Measurements from ENCODE around the gene PIK3AP1. TPM values are rescaled to one million over a fixed set of nuclear protein-coding genes. Genes with fewer than 3 reads are reported as not detected.

Gene PIK3AP1
- total and polyA plus RNA-seq, 7 experiments from 2014 or later = 0.46 to 68.1 (median 2.9) TPM

DNA sequence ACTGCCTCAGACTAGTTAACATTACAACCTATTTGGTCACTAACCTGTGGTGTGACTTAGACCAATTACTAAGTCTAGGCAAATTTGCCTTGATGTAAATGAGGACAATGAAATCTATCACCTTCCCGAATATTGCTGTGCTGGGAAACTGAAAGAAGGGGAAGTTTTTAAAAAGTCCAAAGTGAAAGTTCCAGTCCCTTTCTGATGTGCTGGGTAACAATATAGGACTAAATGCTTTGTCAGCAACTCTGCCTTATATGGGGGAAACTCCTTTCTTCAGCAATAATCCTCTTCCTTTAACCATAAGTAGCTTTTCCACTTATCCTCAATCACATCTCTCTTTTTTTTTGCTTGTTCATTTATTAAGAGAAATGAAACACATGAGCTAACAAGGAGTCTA lies 3.9 kb downstream of the PIK3AP1 start:
- DNase-seq = no peak
- Mint-ChIP-seq H3K27ac (peak overlapping the region in 1 of 9 donors; percentile 77), H3K27me3 (peaks cover 0 to 16% (median 0%) of the 10 kb centered on the region in 5 donors), H3K36me3 (no peaks in the 10 kb centered on the region), H3K9me3 (peaks cover 0 to 1% (median 0%) of the 10 kb centered on the region in 11 donors), H3K4me1 (peaks cover 10 to 30% (median 19%) of the 10 kb centered on the region in 7 donors), H3K4me3 (peak overlapping the region in 1 of 10 donors; percentile 14)
- no peaks in the 10 kb centered on the region for H3K36me3 ChIP-seq (ENCODE audit: control insufficient read depth in 2 of 3, insufficient read depth in 3 of 3, low read length in 3 of 3)
- ChIA-PET POLR2A (no interaction called here), CTCF (interaction anchor here (0.6 to 0.7 kb wide), 2 partner anchors 495 to 913 kb away, joined by 3 to 6 read pairs; no protein-coding TSS in a partner anchor)
- H3K27ac ChIP-seq (ENCODE audit: low read depth, low read length) = no peak overlapping the region
- intact Hi-C loops (cut with micrococcal nuclease) = no loop called here
- H3K9me3 ChIP-seq (ENCODE audit: control insufficient read depth in 2 of 3, low read length in 3 of 3) = no peaks in the 10 kb centered on the region
- ATAC-seq = no peak
- no peaks in the 10 kb centered on the region for H3K27me3 ChIP-seq (ENCODE audit: control insufficient read depth in 2 of 2, insufficient read depth in 2 of 2, low read length in 2 of 2)
- no peak overlapping the region for H3K4me3 ChIP-seq (ENCODE audit: low read length)
- peaks cover 5 to 17% of the 10 kb centered on the region in 2 donors for H3K4me1 ChIP-seq (ENCODE audit: control insufficient read depth in 2 of 2, insufficient read depth in 2 of 2, low read length in 2 of 2)

DNA sequence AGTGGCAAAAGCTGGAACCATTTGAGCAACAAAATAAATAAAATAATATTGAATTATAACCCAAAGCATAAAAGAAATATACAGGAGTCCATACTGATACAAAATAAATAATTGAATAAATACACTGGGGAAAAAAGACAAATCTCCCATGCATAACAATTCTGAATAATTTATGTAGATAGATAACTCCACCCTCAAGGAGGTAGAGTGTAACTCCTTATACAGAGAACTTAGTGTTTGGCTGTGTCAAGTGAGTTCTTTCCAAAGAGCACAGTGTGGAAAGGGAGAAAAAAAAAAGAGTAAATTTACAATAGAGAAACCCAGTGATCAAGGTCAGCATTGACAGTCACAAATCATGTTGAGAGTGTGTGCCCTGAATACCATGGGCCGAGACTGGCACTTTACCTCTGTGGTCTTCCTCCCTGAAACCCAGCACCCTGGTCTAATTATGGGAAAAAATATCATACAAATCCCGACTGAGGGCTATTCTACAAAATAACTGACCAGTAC lies 5.5 kb downstream of the PIK3AP1 start:
- Mint-ChIP-seq H3K4me3 (no peak overlapping the region), H3K9me3 (peaks cover 0 to 1% (median 0%) of the 10 kb centered on the region in 11 donors), H3K27ac (no peak overlapping the region), H3K27me3 (peaks cover 0 to 12% (median 0%) of the 10 kb centered on the region in 5 donors), H3K36me3 (no peaks in the 10 kb centered on the region), H3K4me1 (peaks cover 3 to 21% (median 9%) of the 10 kb centered on the region in 7 donors)
- ChIA-PET CTCF (no interaction called here), POLR2A (no interaction called here)
- Histone ChIP-seq H3K27me3 (ENCODE audit: control insufficient read depth in 2 of 2, insufficient read depth in 2 of 2, low read length in 2 of 2) (no peaks in the 10 kb centered on the region), H3K27ac (ENCODE audit: low read depth, low read length) (no peak overlapping the region), H3K9me3 (ENCODE audit: control insufficient read depth in 2 of 3, low read length in 3 of 3) (no peaks in the 10 kb centered on the region), H3K4me1 (ENCODE audit: control insufficient read depth in 2 of 2, insufficient read depth in 2 of 2, low read length in 2 of 2) (peaks cover 0 to 11% of the 10 kb centered on the region in 2 donors), H3K36me3 (ENCODE audit: control insufficient read depth in 2 of 3, insufficient read depth in 3 of 3, low read length in 3 of 3) (no peaks in the 10 kb centered on the region), H3K4me3 (ENCODE audit: low read length) (no peak overlapping the region)
- intact Hi-C loops (cut with micrococcal nuclease) = no loop called here
- no peak for ATAC-seq
- no peak for DNase-seq

GRCh38 chr10:96714031-96714590 lies 6.2 kb downstream of the PIK3AP1 start:
- intact Hi-C loops (cut with micrococcal nuclease) = no loop called here
- H3K9me3 ChIP-seq (ENCODE audit: control insufficient read depth in 2 of 3, low read length in 3 of 3) = no peaks in the 10 kb centered on the region
- H3K4me1 ChIP-seq (ENCODE audit: control insufficient read depth in 2 of 2, insufficient read depth in 2 of 2, low read length in 2 of 2) = peaks cover 0 to 6% of the 10 kb centered on the region in 2 donors
- H3K9me3 Mint-ChIP-seq = peaks cover 0 to 1% (median 0%) of the 10 kb centered on the region in 11 donors
- no peaks in the 10 kb centered on the region for H3K36me3 Mint-ChIP-seq
- H3K4me3 Mint-ChIP-seq = no peak overlapping the region
- H3K27me3 Mint-ChIP-seq = peaks cover 0 to 5% (median 0%) of the 10 kb centered on the region in 5 donors
- no peak overlapping the region for H3K27ac ChIP-seq (ENCODE audit: low read depth, low read length)
- peaks cover 0 to 17% (median 4%) of the 10 kb centered on the region in 7 donors for H3K4me1 Mint-ChIP-seq
- ChIA-PET CTCF (no interaction called here), POLR2A (interaction anchor here (0.6 kb wide), 1 partner anchor 122 kb away, joined by 3 read pairs; no protein-coding TSS in a partner anchor)
- no peak overlapping the region for H3K27ac Mint-ChIP-seq
- DNase-seq (no peak), ATAC-seq (no peak)
- no peaks in the 10 kb centered on the region for H3K36me3 ChIP-seq (ENCODE audit: control insufficient read depth in 2 of 3, insufficient read depth in 3 of 3, low read length in 3 of 3)
- H3K4me3 ChIP-seq (ENCODE audit: low read length) = no peak overlapping the region
- no peaks in the 10 kb centered on the region for H3K27me3 ChIP-seq (ENCODE audit: control insufficient read depth in 2 of 2, insufficient read depth in 2 of 2, low read length in 2 of 2)

DNA sequence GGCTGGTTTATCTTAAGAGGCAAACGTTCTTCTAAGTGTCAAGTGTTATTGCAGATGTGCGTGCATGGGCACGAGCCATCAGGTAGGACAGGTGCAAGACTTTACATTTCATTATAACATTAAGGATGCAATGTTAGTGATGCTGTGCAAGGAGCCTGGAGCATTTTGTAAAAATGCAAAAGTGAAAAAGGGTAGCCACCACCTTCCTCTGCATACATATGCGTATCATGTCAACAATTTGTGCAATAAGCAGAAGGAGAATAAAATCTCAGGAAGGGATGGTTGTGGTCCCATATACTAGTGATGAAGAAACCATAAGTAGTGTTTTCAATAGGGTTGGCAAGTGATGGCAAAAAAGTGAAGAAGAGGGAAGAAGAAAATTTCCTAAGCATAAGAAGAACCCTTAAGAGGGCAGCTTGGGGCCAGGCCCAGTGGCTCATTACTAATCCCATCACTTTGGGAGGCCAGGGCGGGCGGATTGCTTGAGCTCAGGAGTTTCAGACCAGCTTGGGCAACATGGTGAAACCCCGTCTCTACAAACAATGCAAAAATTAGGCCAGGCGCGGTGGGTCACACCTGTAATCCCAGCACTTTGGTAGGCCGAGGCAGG lies 7.5 kb downstream of the PIK3AP1 start:
- Histone ChIP-seq H3K4me3 (ENCODE audit: low read length) (no peak overlapping the region), H3K27ac (ENCODE audit: low read depth, low read length) (no peak overlapping the region), H3K9me3 (ENCODE audit: control insufficient read depth in 2 of 3, low read length in 3 of 3) (no peaks in the 10 kb centered on the region), H3K4me1 (ENCODE audit: control insufficient read depth in 2 of 2, insufficient read depth in 2 of 2, low read length in 2 of 2) (peaks cover 0 to 5% of the 10 kb centered on the region in 2 donors), H3K36me3 (ENCODE audit: control insufficient read depth in 2 of 3, insufficient read depth in 3 of 3, low read length in 3 of 3) (no peaks in the 10 kb centered on the region), H3K27me3 (ENCODE audit: control insufficient read depth in 2 of 2, insufficient read depth in 2 of 2, low read length in 2 of 2) (no peaks in the 10 kb centered on the region)
- H3K27me3 Mint-ChIP-seq = no peaks in the 10 kb centered on the region
- DNase-seq (no peak), ATAC-seq (no peak)
- CTCF ChIA-PET = no interaction called here
- H3K9me3 Mint-ChIP-seq = peaks cover 0 to 1% (median 0%) of the 10 kb centered on the region in 11 donors
- H3K4me1 Mint-ChIP-seq = peaks cover 0 to 12% (median 4%) of the 10 kb centered on the region in 7 donors
- POLR2A ChIA-PET = no interaction called here
- H3K27ac Mint-ChIP-seq = no peak overlapping the region
- intact Hi-C loops (cut with micrococcal nuclease) = no loop called here
- H3K4me3 Mint-ChIP-seq = no peak overlapping the region
- H3K36me3 Mint-ChIP-seq = no peaks in the 10 kb centered on the region

DNA sequence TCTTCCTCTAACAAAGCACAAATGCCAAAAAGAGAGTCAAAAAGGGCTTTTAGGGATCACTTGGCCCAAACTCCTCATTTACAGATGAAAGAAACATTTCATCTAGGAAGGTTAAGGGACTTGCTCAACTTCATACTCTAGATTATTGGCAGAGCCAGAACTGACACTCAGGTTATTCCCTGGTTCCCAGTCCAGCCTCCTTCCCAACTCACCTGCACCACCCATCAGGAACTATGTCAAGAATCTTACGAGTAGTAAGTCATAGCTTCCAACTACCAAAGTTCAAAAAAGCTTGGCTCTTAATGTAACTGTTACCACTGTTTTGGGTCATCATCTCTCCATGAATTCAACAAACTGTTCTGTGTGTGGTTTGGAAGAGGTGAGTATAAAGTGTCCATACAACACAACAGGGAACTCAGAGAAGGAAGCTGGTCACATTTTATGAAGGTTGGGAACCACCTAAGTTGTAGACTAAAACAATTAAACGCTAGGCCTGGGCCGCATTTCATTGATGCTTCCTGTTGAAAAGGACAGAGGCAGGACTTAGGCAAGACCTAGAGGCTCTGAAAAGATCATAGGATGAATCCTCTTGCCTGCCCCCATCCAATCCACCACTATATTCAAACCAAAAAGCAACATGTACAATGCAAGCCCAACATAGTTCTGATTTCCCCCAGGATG lies 9.1 kb downstream of the PIK3AP1 start:
- H3K9me3 Mint-ChIP-seq = no peaks in the 10 kb centered on the region
- H3K27ac Mint-ChIP-seq = peak overlapping the region in 1 of 9 donors; percentile 19
- no peaks in the 10 kb centered on the region for H3K36me3 Mint-ChIP-seq
- peaks cover 0 to 4% (median 0%) of the 10 kb centered on the region in 7 donors for H3K4me1 Mint-ChIP-seq
- POLR2A ChIA-PET = no interaction called here
- no peaks in the 10 kb centered on the region for H3K27me3 ChIP-seq (ENCODE audit: control insufficient read depth in 2 of 2, insufficient read depth in 2 of 2, low read length in 2 of 2)
- H3K36me3 ChIP-seq (ENCODE audit: control insufficient read depth in 2 of 3, insufficient read depth in 3 of 3, low read length in 3 of 3) = no peaks in the 10 kb centered on the region
- H3K27me3 Mint-ChIP-seq = no peaks in the 10 kb centered on the region
- no peak overlapping the region for H3K4me3 ChIP-seq (ENCODE audit: low read length)
- CTCF ChIA-PET = no interaction called here
- no peak for DNase-seq
- no peaks in the 10 kb centered on the region for H3K9me3 ChIP-seq (ENCODE audit: control insufficient read depth in 2 of 3, low read length in 3 of 3)
- no peak overlapping the region for H3K4me3 Mint-ChIP-seq
- no peak for ATAC-seq
- no peak overlapping the region for H3K27ac ChIP-seq (ENCODE audit: low read depth, low read length)
- H3K4me1 ChIP-seq (ENCODE audit: control insufficient read depth in 2 of 2, insufficient read depth in 2 of 2, low read length in 2 of 2) = no peaks in the 10 kb centered on the region
- intact Hi-C loops (cut with micrococcal nuclease) = no loop called here

- Mint-ChIP-seq H3K36me3 (no peaks in the 10 kb centered on the region), H3K27me3 (no peaks in the 10 kb centered on the region), H3K9me3 (no peaks in the 10 kb centered on the region), H3K4me1 (peaks cover 0 to 11% (median 0%) of the 10 kb centered on the region in 7 donors), H3K27ac (no peak overlapping the region), H3K4me3 (no peak overlapping the region)
- H3K27ac ChIP-seq (ENCODE audit: low read depth, low read length) = no peak overlapping the region
- ATAC-seq = no peak
- CTCF ChIA-PET = no interaction called here
- H3K4me1 ChIP-seq (ENCODE audit: control insufficient read depth in 2 of 2, insufficient read depth in 2 of 2, low read length in 2 of 2) = no peaks in the 10 kb centered on the region
- H3K9me3 ChIP-seq (ENCODE audit: control insufficient read depth in 2 of 3, low read length in 3 of 3) = no peaks in the 10 kb centered on the region
- no peaks in the 10 kb centered on the region for H3K27me3 ChIP-seq (ENCODE audit: control insufficient read depth in 2 of 2, insufficient read depth in 2 of 2, low read length in 2 of 2)
- H3K4me3 ChIP-seq (ENCODE audit: low read length) = no peak overlapping the region
- no peak for DNase-seq
- H3K36me3 ChIP-seq (ENCODE audit: control insufficient read depth in 2 of 3, insufficient read depth in 3 of 3, low read length in 3 of 3) = no peaks in the 10 kb centered on the region
- POLR2A ChIA-PET = no interaction called here
- intact Hi-C loops (cut with micrococcal nuclease) = no loop called here
Observed at GRCh38 chr10:96709525-96709924, 10.8 kb downstream of the PIK3AP1 start.
